Mammary epithelial cell (primary cell): ENCODE data around the gene RNF227.

Experiments used
- EZH2 ChIP-seq: IDR thresholded peaks from 2 replicates; pipeline ENCODE4 v1.6.1; 2012; ENCODE audit warnings: low read length, inconsistent platforms, borderline replicate concordance
- TF ChIP-seq, protein P1 (sequence below), 2 donors: IDR thresholded peaks in 1 of 2; conservative IDR thresholded peaks in 1 of 2; 2 replicates each; pipeline ENCODE4 v1.5.1; 2011 to 2012; ENCODE audit warnings: inconsistent platforms in 2 of 2, low read length in 2 of 2, mild to moderate bottlenecking in 2 of 2, control low read depth in 1 of 2, low read depth in 1 of 2; ENCODE audit not compliant: insufficient read depth in 1 of 2; ENCODE audit errors: extremely low read depth in 1 of 2

DNA sequence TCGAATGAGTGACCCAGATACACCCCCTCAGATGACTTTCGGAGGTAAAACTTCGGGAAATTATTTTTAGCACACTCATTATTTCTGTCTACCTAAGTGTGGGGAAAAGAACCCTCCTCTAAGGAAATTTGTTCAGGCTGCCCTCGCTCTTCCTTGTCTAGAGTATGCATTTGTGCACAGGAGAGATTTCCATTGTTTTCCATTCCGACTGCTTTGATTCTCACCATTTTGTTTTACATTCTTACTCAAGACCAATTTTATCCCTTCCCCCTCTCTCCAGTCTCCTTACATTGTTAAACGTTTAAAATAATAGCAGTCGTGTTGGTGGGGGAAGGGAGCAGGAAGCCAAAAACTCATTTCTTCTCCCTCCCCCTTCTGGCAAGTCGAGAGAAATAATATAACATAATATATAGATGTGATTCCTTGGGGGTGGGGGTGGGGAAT is 29.0 kb downstream of the RNF227 start:
- TF ChIP-seq, protein P1, sequence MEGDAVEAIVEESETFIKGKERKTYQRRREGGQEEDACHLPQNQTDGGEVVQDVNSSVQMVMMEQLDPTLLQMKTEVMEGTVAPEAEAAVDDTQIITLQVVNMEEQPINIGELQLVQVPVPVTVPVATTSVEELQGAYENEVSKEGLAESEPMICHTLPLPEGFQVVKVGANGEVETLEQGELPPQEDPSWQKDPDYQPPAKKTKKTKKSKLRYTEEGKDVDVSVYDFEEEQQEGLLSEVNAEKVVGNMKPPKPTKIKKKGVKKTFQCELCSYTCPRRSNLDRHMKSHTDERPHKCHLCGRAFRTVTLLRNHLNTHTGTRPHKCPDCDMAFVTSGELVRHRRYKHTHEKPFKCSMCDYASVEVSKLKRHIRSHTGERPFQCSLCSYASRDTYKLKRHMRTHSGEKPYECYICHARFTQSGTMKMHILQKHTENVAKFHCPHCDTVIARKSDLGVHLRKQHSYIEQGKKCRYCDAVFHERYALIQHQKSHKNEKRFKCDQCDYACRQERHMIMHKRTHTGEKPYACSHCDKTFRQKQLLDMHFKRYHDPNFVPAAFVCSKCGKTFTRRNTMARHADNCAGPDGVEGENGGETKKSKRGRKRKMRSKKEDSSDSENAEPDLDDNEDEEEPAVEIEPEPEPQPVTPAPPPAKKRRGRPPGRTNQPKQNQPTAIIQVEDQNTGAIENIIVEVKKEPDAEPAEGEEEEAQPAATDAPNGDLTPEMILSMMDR (conservative IDR thresholded peaks at IDR 0.05 in 1 of 2, IDR thresholded peaks at IDR 0.05 in 1 of 2; ENCODE audit: extremely low read depth in 1 of 2, insufficient read depth in 1 of 2, low read depth in 1 of 2, low read length in 2 of 2), result peak in 1 of 2 donors; percentile 12
- no peak for TF ChIP-seq EZH2
